T47D (cell line): ENCODE data around the gene EXOC2.

Source experiments
- DNase-seq, 2 experiments: peaks; one replicate each; pipeline versions ENCODE4 v3.0.0 to v3.0.0-alpha.2; 2011 to 2012; ENCODE audit warnings: low read depth in 1 of 2, low spot score in 1 of 2
- JUND ChIP-seq: IDR thresholded peaks from 2 replicates; pipeline ENCODE4 v1.6.1; 2012; ENCODE audit warnings: low read depth
- in situ Hi-C: cut with HindIII; loops from 2 replicates; pipeline ENCODE4 v1.10.0; 2016; ENCODE audit warnings: low sequenced_read_pairs, low pct_unique_long_range_greater_than_20kb

The EXOC2 gene

DNA sequence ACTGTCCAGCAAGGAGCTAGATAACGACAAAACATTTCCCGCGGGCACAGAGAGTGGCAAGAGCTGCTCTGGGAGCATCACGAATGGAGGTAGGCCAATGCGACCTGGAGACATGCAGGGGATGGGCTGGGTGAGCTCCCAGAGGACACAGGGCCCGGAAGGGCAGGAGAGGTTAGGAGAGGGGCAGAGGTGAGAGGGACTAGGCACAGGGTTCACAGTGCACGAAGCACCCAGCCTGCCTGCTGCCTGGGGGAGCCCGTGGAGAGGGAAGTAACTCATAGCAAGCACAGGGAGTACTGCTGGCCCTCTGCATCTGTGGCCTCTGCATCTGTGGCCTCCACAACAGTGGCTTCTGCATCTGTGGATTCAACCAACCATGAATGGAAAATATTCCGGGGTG lies 162.5 kb downstream of the EXOC2 start:
- no peak for TF ChIP-seq JUND
- DNase-seq, result no peak
- in situ Hi-C loops, result no loop called here

DNA sequence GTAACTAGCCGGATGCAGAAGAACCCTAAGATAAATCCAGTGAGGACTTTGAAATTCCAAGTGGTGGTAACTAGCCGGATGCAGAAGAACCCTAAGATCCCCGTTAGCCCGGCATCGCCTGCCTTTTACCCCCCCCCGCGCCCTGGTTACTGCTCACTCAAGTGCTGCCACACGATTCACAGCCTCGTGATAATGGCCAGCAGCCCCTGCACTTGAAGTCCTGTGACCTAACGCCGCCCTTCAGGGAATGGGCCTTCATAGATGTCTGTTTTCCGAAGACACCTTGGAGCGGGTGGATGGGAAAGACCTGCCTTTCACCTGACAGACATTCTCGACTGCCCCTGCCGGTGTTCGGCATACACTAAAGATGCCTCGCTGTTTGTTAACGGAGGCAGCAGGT lies 163.9 kb downstream of the EXOC2 start:
- DNase-seq, result no peak
- TF ChIP-seq JUND, result no peak
- in situ Hi-C loops, result no loop called here

- TF ChIP-seq JUND, result no peak
- no peak for DNase-seq
- in situ Hi-C loops, result no loop called here
These were observed 164.8 kb downstream of the EXOC2 start for GRCh38 chr6:527989-528673.

- DNase-seq, result no peak
- TF ChIP-seq JUND, result no peak
- in situ Hi-C loops, result no loop called here
These were observed 168.1 kb downstream of the EXOC2 start for GRCh38 chr6:524803-525202.

DNA sequence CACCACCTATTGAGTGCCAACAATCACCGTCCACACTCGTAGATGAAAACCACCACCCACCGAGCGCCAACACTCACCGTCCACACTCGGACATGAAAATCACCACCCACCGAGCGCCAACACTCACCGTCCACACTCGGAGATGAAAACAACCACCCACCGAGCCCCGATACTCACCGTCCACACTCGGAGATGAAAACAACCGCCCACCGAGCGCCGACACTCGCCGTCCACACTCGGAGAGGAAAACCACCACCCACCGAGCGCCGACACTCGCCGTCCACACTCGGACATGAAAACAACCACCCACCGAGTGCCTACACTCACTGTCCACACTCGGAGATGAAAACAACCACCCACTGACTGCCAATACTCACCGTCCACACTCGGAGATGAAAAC lies 172.1 kb downstream of the EXOC2 start:
- no peak for DNase-seq
- TF ChIP-seq JUND, result no peak
- in situ Hi-C loops, result no loop called here

DNA sequence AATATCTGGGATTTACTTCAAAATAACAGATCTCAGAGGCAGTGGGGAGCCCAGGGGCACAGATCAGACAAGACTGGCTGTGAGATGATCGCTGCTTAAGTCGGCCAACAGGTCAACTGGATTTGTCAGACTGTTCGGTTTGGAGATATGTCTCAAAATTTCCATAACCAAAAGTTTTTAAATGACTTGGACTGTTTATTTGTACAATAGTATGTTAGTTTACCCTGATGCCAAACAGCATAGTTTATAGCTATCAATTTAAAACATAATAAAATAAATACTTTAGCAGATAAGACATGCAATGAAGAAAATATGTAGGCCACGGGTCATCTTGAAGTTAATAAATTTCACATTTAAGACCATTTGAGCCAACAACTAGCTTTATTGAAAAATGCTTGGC lies 174.7 kb downstream of the EXOC2 start:
- no peak for DNase-seq
- in situ Hi-C loops, result no loop called here
- no peak for TF ChIP-seq JUND

DNA sequence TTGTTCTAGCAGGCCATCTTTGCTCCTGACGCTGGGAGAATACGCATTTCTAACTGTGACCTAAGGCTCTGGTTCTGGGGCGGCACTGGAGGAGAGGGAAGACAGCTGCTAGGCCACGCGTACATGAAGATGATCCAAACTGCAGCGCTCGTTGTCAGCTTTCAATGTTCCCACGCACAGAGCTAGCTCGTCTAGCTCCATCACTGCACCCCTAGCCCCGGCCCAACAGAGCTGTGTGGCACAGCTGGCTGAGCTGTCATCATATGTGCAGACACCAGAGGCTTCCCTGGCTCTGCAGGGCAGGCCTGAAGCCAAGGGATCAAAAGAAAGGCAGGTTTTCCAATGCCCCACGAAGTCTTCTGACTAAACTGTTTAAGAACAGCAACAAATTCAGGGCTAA lies 176.7 kb downstream of the EXOC2 start:
- no peak for DNase-seq
- in situ Hi-C loops, result no loop called here
- no peak for TF ChIP-seq JUND

- in situ Hi-C loops, result no loop called here
- TF ChIP-seq JUND, result no peak
- DNase-seq, result no peak
These were observed 177.7 kb downstream of the EXOC2 start for GRCh38 chr6:515267-515666.

DNA sequence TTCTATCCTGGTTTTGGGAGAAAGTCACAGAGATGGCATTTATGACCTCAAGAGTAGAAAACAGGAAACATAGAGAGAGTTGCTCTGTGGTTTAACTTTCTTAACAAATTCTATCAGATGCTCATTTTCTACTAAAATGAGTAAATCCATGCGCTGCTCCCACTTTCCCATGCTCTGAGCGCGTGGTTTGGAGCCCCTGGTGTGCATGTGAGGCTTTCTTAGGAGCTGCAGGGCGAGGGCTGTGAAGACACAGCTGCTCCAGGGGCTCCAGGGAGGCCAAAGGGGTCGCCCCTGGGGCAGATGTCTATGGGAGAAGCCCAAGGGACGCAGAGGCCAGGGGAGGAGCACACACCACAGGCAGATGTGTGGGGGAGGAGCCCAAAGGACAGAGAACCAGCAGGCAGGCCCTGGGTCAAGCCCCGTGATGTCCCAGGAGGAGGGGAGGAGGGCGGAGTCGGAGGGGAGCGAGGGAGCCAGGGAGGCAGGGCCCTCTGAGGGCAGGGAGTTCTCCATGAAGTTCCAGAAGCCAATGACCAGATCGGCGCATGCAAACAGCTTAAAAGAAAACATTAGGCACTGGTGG lies 178.5 kb downstream of the EXOC2 start:
- in situ Hi-C loops, result no loop called here
- no peak for DNase-seq
- TF ChIP-seq JUND, result no peak

- no peak for DNase-seq
- no peak for TF ChIP-seq JUND
- in situ Hi-C loops, result no loop called here
These were observed 179.0 kb downstream of the EXOC2 start for GRCh38 chr6:513961-514360.

DNA sequence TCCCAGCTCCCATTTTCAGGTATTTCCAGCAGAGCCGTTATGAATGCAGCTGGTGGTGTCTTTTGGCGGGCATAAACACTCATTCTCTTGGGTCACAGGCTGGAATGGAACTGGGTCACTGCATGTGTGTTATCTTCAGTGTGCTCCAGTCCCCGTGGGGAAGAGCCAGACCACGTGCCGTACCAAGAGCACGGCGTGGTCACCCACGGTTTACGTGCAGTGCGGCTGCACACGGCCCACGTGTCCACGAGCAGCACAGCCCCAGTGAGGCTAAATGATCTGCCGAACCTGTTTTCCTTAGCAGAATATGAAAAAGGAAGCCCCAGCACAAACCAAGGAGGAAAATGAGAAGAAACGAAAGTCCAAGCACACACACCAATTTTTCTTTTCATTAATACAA lies 179.9 kb downstream of the EXOC2 start:
- no peak for TF ChIP-seq JUND
- in situ Hi-C loops, result no loop called here
- DNase-seq, result no peak

- TF ChIP-seq JUND, result no peak
- DNase-seq, result no peak
- in situ Hi-C loops, result no loop called here
These were observed 181.3 kb downstream of the EXOC2 start for GRCh38 chr6:511488-512137.

DNA sequence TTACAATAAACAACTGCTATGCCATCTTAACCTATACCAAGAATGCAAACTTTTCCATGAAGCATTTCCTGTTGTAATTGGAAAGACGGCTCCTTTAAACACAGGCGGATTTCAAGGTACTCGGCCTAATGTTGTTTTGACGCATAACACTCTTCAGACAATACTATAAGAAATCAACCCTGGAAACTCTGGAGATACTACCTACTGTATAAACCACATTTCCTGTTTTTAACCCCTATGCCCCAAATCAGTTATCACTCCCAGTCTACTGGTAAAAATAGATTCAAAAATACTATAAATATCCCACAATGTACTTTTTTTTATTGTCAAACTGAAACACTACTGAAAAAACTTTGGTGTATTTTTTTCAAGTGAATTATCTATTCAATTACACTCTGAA lies 183.3 kb downstream of the EXOC2 start:
- in situ Hi-C loops, result no loop called here
- no peak for DNase-seq
- TF ChIP-seq JUND, result no peak
